Activated naive CD8-positive, alpha-beta T cell (primary cell): ENCODE results near the gene PLA2G4B.

Source experiments
- H3K27ac Mint-ChIP-seq: one replicate; pipeline ENCODE4 v1.8.0; 2021; ENCODE audit warnings: mixed read lengths
- H3K27me3 Mint-ChIP-seq: one replicate; pipeline ENCODE4 v1.8.0; 2021; ENCODE audit warnings: mixed read lengths
- H3K36me3 Mint-ChIP-seq: one replicate; pipeline ENCODE4 v1.8.0; 2021; ENCODE audit warnings: mixed read lengths
- H3K4me1 Mint-ChIP-seq: one replicate; pipeline ENCODE4 v1.8.0; 2021; ENCODE audit warnings: low read depth, mixed read lengths
- H3K4me3 Mint-ChIP-seq: one replicate; pipeline ENCODE4 v1.8.0; 2021; ENCODE audit warnings: mild to moderate bottlenecking, mixed read lengths
- H3K9me3 Mint-ChIP-seq: one replicate; pipeline ENCODE4 v1.8.0; 2021; ENCODE audit warnings: low read depth, mixed read lengths

Gene PLA2G4B, protein sequence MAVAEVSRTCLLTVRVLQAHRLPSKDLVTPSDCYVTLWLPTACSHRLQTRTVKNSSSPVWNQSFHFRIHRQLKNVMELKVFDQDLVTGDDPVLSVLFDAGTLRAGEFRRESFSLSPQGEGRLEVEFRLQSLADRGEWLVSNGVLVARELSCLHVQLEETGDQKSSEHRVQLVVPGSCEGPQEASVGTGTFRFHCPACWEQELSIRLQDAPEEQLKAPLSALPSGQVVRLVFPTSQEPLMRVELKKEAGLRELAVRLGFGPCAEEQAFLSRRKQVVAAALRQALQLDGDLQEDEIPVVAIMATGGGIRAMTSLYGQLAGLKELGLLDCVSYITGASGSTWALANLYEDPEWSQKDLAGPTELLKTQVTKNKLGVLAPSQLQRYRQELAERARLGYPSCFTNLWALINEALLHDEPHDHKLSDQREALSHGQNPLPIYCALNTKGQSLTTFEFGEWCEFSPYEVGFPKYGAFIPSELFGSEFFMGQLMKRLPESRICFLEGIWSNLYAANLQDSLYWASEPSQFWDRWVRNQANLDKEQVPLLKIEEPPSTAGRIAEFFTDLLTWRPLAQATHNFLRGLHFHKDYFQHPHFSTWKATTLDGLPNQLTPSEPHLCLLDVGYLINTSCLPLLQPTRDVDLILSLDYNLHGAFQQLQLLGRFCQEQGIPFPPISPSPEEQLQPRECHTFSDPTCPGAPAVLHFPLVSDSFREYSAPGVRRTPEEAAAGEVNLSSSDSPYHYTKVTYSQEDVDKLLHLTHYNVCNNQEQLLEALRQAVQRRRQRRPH

DNA sequence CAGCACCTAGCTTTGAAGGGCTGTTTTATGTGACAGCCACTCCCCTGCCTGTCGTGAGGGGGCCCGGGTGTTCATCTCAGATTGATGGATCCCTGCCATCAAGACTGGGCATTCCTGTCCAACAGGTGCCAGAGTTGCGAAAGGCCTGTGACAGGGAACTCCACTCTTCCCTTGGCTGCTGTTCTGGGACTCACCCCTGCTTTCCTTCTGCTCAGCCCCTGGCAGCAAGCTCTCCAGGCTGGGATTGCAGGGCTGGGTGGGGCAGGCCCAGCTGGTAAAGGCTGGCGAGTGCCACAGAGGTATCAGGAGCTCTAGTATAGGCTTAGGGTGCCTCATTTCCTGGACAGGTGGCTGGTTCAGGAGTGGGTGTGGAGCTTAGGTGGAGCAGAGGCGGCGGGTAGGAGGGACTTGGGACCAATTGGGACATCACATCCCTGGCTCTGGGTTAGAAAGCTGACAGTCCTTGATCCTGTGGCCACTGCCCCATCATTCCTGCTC, at the start of gene PLA2G4B:
TSS of gene PLA2G4B (plus strand) at position 448 of the 498 bp plus-strand sequence. CDS start 67 bp downstream, outside the sequence.
- Mint-ChIP-seq H3K36me3 (peaks cover 3% of the 10 kb centered on the region), H3K4me3 (no peak within 1 kb of the TSS)

DNA sequence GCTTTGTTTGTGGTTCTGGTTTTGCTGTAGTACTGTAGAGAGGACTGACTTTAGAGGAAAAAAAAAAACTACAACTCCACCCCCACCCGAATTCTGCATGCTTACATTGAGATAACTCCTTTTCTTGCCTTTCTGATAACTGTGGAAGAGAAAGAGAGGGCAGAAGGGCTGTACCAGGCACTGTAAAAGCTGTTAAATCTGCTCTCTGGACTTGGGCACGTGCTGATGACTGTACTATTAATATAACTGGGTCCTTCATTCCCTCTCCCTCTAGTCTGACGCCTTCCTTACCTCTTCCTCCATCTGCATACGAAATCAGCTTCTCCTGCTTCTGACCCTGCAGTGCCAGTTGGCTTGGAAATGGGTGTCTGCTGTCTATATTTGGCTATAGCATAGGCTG, 49.4 kb upstream of the PLA2G4B start:
- Mint-ChIP-seq H3K9me3 (no peaks in the 10 kb centered on the region), H3K4me1 (peaks cover 44% of the 10 kb centered on the region), H3K27ac (no peak overlapping the region), H3K36me3 (peaks cover 2% of the 10 kb centered on the region), H3K4me3 (no peak overlapping the region), H3K27me3 (no peaks in the 10 kb centered on the region)

More for the DNA sequence above, at the start of gene PLA2G4B:
- Mint-ChIP-seq H3K9me3 (no peaks in the 10 kb centered on the region), H3K4me1 (peaks cover 12% of the 10 kb centered on the region), H3K27me3 (no peaks in the 10 kb centered on the region), H3K27ac (no peak within 1 kb of the TSS)

DNA sequence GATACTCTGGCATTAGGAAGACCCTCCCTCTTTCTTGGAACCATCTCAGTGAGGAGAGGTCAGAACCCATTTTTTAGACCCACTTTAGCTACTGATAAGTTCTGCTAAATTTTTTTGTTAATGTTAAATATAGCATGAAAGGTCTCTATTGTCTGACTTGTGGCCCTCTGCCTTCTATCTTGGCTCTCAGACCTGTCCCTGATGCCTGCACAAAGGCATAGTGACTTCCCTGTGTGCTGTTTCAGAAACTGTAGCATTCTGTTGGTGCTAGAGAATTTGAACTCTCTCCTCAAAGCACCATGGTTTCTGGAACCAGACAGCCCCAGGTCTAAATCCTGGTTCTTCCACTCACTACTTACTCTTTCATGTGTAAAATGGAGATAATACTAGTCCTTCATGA, 49.0 kb upstream of the PLA2G4B start:
- Mint-ChIP-seq H3K4me1 (peaks cover 47% of the 10 kb centered on the region), H3K4me3 (no peak overlapping the region), H3K36me3 (peaks cover 2% of the 10 kb centered on the region), H3K27me3 (no peaks in the 10 kb centered on the region), H3K9me3 (no peaks in the 10 kb centered on the region), H3K27ac (no peak overlapping the region)

DNA sequence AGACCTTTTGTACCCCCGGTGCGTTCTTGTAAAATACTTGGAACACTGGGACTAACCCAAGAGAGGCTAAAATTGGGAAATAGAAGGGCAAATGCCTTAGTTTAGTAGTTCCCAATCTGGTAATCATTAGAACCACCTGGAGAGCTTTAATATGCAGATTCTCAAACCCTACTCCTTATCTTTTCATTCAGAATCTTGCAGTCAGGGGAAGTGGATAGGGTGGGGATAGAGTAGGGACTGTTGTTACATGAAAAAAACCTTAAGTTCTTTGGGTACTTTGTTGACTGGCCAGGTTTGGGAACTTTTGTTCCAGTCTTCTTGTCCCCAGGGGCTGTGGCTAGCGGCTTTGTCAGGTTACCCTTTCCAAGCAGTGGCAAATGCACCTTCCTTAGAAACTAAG, 48.5 kb upstream of the PLA2G4B start:
- Mint-ChIP-seq H3K36me3 (peaks cover under 1% of the 10 kb centered on the region), H3K4me1 (peaks cover 49% of the 10 kb centered on the region), H3K27ac (no peak overlapping the region), H3K4me3 (no peak overlapping the region), H3K27me3 (no peaks in the 10 kb centered on the region), H3K9me3 (no peaks in the 10 kb centered on the region)

DNA sequence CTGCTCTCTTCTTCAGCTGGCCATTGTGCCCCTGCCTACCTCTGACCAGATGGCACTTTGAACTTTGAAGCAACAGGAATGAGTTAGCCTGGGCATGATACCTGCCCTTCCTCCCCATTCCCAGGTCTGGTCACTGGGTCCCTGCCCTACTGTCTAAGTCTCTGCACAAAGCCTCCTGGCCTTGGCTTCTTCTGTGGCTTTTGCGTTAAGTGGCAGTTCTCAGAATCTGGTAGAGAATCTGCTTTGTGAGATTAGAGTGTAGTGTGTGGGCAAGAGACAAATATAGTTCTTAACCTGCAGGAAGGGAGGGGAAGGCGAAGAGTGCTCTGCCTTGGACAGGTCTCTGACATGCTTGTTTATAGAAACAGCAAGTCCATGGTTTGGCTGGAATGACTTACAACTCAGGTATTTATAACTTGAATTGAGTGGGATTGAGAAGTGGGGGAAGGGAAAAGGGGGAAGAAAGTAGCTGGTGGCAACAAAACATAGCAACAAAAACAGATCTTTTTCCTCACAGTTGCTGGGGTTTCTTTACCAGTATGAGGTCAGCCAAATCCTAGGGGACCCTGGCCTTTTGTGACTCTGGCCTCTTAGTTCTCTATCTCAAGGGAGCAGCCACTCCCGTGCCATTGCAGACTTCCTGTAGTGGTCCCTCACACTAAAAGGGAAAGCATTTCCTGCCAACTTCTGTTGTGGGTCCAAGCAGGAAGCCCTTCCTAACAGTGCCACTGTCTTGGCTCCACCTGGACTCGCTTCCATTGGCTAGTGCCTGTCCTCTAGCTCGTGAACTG, 47.7 kb upstream of the PLA2G4B start:
- peak overlapping the region; percentile 2 for H3K27ac Mint-ChIP-seq
- no peak overlapping the region for H3K4me3 Mint-ChIP-seq
- no peaks in the 10 kb centered on the region for H3K9me3 Mint-ChIP-seq
- peaks cover 54% of the 10 kb centered on the region for H3K4me1 Mint-ChIP-seq
- no peaks in the 10 kb centered on the region for H3K36me3 Mint-ChIP-seq
- H3K27me3 Mint-ChIP-seq = no peaks in the 10 kb centered on the region

DNA sequence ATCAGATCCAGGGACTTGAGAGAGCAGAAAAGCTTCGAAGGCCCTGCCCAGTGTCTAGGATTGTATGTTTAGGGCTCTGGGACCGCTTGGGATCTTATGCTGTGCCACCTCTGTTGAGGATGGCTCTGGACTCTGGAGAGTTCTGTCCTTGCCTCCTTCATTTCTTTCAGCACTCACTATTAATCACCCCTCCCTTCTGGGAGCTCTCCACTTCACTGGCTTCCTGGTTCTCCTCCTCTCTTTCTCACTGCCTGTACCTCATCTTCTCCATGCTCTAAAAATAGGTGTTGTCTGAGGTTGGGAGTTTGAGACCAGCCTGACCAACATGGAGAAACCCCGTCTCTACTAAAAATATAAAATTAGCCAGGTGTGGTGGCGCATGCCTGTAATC, 47.1 kb upstream of the PLA2G4B start:
- Mint-ChIP-seq H3K36me3 (no peaks in the 10 kb centered on the region), H3K4me3 (no peak overlapping the region), H3K9me3 (no peaks in the 10 kb centered on the region), H3K27ac (no peak overlapping the region), H3K4me1 (peaks cover 59% of the 10 kb centered on the region), H3K27me3 (no peaks in the 10 kb centered on the region)

DNA sequence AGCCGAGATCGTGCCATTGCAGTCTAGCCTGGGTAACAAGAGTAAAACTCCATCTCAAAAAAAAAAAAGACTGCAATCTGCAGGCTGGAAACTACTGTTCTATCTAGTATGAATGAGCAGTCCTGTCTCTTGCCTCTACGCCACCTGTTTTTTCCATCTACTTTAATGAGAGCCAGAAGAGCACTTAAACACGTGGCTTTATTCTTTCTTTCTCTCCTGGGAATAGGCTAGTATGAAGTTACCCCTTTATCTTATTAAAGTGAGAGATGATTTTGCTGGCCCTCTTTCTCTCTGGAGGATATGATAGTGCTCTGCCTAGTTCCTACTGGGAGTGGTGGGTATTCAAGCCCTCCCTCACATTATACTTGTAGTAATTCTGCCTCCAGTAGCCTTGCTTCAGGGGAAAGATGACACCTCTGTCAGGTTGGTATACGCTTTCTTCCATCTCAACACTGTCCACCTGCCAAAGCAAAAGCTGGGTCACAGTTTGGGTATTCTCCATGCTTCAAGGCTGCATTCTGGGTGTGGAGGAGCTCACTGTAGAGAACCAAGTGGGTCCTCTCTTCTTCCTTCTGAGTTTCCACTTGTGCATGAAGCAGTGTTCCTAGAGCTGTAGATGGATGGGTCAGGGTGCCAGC, 46.5 kb upstream of the PLA2G4B start:
- no peaks in the 10 kb centered on the region for H3K9me3 Mint-ChIP-seq
- no peaks in the 10 kb centered on the region for H3K36me3 Mint-ChIP-seq
- H3K27me3 Mint-ChIP-seq = no peaks in the 10 kb centered on the region
- no peak overlapping the region for H3K4me3 Mint-ChIP-seq
- H3K27ac Mint-ChIP-seq = peak overlapping the region; percentile 16
- peaks cover 62% of the 10 kb centered on the region for H3K4me1 Mint-ChIP-seq

DNA sequence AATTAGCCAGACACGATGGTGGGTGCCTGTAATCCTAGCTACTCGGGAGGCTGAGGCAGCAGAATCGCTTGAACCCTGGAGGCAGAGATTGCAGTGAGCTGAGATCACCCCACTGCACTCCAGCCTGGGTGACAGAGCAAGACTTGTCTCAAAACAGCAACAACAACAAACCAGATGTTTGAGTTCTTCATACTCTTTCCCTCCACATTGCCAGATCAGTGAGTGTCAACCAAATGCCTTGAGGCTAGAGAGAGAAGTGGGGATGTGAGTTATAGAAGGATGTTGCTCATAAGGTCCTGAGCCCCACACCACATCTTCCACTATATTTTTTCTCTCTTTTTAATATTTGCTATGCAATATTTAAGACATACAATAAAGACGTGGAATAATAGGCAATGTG, 44.6 kb upstream of the PLA2G4B start:
- no peaks in the 10 kb centered on the region for H3K27me3 Mint-ChIP-seq
- H3K9me3 Mint-ChIP-seq = no peaks in the 10 kb centered on the region
- H3K27ac Mint-ChIP-seq = peak overlapping the region; percentile 46
- no peak overlapping the region for H3K4me3 Mint-ChIP-seq
- peaks cover 56% of the 10 kb centered on the region for H3K4me1 Mint-ChIP-seq
- H3K36me3 Mint-ChIP-seq = no peaks in the 10 kb centered on the region

DNA sequence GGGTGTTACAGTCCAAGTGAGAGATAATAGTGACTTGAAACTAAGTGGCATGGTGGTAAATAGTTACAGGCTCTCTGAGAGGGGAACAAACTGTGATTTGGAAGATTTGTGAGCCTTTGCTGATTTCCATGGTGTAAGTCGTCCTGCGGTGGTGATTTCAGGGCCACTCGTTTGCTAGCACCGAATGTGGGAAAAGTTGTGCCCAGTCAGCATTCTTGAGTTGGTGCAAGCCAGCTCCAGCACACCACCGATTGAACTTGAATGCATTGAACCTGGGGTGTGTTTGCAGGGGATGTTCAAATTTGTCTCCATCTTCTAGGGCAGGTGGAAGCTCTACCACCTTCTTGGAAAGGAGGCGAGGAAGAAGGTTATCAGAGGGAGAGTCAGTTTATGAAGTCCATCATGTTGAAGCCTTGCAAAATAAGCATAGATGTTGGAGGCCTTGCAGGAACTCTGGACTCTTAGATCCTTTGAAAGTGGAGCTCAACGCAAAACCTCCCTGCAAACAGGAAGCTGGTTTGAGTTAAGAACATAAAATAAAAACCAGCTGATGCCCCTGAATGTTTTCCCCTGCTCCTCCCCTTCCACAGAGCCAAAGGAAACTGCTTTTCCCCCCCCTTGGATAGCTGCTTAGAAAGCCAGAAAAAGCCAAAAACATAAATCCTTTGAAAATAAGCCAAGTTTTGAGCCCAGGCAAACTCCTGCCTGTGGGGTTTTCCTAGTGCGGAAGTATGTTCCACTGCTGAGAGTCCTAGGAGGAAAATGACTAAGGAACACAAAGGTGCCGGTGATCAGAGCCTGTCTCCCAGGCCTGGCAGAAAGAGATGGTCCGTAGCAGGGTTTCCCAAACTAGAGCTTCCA, 42.4 kb upstream of the PLA2G4B start:
- Mint-ChIP-seq H3K9me3 (no peaks in the 10 kb centered on the region), H3K27ac (no peak overlapping the region), H3K36me3 (no peaks in the 10 kb centered on the region), H3K27me3 (no peaks in the 10 kb centered on the region), H3K4me1 (peaks cover 34% of the 10 kb centered on the region), H3K4me3 (no peak overlapping the region)

DNA sequence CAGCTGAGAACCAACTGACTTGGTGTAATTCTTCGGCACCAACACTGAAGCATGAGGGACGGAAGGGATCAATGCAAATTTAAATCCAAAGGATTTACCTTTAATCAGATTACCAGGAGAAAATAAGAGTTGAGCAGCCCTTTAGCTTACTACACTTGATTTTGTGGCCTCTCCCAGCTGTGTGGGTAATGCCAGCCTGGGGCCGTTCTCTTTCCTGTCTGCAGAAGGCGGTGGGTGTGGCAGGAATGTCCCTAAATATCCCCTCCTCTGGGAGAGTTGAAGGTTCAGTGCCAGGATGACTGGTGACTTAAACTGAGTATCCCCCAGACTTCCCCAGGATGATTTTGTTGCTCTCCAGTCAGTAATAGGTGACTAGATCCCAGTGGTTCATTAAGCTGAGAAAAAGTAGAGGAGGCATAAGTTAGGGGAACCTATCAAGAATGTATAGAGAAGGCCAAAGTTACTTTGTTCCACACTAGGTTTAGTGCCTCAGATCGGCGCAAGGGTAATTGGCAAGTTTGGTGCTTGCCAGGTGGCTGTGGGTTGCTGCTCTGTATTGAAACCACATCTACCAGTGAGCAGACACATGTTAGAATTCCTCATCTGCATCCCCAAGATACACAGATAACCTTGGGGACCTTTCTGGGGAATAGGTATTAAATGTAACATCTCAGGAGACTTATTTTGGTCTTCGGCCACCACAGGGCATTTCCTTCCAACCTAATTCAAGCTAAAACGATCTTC, 41.3 kb upstream of the PLA2G4B start:
- Mint-ChIP-seq H3K27me3 (no peaks in the 10 kb centered on the region), H3K9me3 (no peaks in the 10 kb centered on the region), H3K36me3 (no peaks in the 10 kb centered on the region), H3K27ac (no peak overlapping the region), H3K4me1 (peaks cover 25% of the 10 kb centered on the region), H3K4me3 (no peak overlapping the region)

DNA sequence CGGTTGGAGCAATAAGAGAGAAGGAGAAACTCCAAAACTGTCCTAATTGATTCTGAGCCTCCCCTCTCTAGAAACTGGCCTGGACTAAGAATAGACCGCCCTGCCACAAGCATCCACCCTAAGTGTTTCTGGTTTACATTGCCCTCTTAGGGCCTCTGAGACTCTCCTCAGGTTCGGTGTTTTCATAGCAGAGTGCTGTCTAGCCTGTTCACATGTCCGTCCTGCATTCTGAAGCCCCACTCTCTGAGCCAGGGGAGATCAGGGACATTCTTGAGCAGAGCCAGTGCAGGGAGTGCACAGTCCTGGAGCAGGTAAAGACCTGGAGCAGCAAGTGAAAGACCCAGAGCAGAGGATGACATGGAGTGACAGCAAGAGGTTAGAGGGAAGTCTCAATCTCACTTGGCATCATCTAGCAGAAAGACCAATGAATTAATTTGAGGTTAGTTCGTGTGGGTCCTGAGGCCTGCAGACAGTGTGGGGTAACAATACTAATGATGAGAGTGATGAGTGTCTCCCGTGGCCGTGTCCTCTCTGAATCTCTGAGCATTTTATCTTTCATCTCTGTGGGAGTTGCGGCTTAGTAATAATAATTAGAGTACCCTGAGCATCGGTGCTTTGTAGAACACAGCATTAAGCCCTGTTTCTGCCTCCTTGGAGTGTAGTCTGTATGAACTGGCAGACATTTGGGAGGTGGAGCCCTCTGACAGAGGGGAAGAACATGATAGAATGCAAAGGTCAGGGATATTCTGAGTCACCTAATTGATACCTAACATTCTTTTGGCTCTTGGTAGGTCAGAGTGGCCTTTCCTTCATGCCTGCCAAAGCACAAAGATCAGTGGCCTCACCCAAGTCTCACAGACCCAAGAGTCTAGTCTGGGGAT, 39.8 kb upstream of the PLA2G4B start:
- Mint-ChIP-seq H3K4me3 (no peak overlapping the region), H3K27me3 (no peaks in the 10 kb centered on the region), H3K36me3 (no peaks in the 10 kb centered on the region), H3K9me3 (no peaks in the 10 kb centered on the region), H3K4me1 (peaks cover 23% of the 10 kb centered on the region), H3K27ac (no peak overlapping the region)

DNA sequence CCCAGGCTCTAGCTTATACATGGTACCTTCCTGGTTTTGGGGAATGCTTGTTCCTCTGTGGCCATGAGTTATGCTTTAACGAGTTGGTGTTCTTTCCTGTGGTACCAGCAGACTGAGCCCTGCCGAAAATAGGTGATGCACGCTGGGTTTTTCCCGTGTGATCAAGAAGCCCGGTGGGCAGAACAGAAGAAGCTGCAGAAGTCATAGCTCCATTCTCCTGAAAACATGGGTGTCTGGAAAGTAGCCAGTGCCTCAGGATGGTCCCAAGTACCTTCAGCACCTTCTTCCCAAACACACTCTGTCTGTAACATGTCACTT, 39.2 kb upstream of the PLA2G4B start:
- Mint-ChIP-seq H3K27ac (no peak overlapping the region), H3K36me3 (no peaks in the 10 kb centered on the region), H3K4me1 (peaks cover 22% of the 10 kb centered on the region), H3K9me3 (no peaks in the 10 kb centered on the region), H3K4me3 (no peak overlapping the region), H3K27me3 (no peaks in the 10 kb centered on the region)

DNA sequence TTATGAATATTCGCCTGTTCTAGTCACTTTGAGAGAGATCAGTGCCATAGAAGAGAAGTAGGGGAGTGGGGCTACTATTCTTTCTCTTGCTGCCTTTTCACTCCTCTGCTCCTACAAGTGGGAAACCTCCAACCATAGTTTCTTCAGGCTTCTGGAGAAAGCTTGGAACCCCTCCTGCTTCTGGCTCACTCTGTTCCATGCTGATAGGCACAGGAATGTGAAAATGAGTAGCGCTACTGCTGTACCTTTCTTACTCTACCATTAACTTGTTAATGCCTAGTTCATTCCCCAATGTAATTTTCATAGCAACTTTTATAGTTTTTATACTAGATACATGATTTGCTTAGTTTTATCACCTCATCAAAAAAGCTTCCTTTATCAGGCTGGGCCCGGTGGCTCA, 37.5 kb upstream of the PLA2G4B start:
- H3K36me3 Mint-ChIP-seq = no peaks in the 10 kb centered on the region
- H3K27me3 Mint-ChIP-seq = no peaks in the 10 kb centered on the region
- no peak overlapping the region for H3K4me3 Mint-ChIP-seq
- H3K4me1 Mint-ChIP-seq = peaks cover 17% of the 10 kb centered on the region
- no peaks in the 10 kb centered on the region for H3K9me3 Mint-ChIP-seq
- H3K27ac Mint-ChIP-seq = no peak overlapping the region
